Regular cardiac myocyte (primary cell): ENCODE measurements around the gene SNW1. TPM values are rescaled to one million over a fixed set of nuclear protein-coding genes. Genes with fewer than 3 reads are reported as not detected.

Source experiments
- total RNA-seq: library from RNA; depleted of rRNA; stranded (reverse); fragments of >200 nt; gene quantifications from 2 replicates; pipeline ENCODE4 v1.2.3, GENCODE V29; 2014

SNW1 gene
- total RNA-seq = 43.7 and 60.4 TPM in 2 replicates

DNA sequence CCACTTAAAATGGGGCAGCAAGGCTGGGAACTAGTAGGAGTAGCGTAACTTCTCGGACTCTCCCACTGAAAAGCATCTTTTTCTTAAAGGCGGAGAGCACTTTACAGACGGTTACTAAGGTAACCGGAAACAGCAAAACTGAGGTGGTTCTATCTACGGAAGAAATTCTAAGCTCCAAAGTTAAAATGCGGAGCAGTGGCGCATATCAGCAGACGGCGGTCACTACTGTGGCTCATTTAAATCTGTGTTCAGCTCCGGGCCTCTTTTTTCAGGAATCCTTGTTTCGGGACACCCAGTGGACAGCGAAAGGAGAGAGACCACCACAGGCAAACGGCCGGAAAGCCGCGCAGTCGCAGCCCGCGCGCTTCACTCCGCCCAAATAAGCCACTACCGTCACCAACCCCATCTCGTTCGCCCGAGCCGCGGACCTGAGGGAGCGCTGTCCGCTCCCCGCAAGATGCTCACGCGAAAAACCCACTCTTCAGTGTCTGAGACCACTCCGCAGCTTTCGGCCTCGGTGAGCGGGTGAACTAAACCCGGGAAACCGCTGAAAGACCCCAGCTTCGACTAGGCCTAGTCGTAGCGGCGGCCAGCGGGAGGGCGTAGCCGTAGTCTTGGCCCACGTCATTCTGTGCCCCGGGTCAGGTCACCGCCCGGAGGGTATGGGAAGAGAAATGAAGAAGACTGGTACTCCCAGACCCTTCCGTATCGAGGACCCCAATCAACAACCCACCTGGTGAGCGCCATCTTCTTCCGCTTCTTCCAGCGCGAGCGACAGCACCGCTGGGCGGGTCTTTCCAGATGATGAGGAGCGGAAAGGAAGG lies at the start of gene SNW1:
Gene SNW1, minus strand, starts transcription at position 776 of the 824 bp plus-strand sequence. Its CDS starts 29 bp downstream, at position 747.

DNA sequence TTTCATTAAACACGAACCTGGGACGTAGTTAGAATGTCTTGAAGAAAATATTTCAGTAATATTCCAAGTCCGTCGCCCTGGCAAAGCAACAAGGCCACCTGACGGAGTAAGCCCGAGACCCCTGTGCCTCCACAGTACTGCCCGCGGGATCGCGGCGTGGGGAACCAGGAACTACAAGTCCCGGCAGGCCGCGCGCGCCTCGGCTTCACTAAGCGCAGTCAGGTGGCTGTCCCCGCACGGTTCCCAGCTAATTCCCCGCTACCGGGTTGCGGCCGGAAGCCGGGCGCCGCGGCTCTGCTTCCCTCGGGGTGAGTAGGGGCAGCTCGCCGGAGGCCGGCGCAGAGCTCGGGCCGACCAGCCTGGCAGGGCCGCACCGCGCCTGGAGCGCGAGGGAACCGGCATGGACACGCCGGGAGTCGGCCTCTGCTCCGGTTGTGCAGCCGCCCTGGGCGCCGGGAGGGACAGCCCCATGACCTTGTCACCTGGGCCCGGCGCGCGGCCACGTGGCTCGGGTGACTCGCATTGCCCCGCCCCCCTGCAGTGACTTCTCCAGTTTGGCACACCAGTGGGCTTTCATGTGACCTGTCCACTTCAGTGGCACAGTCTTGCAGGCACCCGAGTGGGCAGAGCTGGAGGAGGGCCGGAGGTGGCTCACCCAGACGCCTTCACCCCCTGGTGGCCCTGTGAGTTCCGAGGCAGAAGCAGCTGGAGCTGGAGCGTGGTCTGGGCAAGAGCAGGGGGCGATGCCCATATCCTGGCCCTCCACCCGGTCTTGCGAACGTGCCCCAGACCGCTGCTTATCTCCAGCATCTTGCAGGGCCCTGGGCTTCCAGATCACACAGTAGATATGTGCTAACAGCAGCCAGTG lies 39.1 kb upstream of the SNW1 start, which contains the start of gene ADCK1:
Gene ADCK1, plus strand, starts transcription at position 247 of the 868 bp plus-strand sequence. CDS start 18,870 bp downstream, outside the sequence.

DNA sequence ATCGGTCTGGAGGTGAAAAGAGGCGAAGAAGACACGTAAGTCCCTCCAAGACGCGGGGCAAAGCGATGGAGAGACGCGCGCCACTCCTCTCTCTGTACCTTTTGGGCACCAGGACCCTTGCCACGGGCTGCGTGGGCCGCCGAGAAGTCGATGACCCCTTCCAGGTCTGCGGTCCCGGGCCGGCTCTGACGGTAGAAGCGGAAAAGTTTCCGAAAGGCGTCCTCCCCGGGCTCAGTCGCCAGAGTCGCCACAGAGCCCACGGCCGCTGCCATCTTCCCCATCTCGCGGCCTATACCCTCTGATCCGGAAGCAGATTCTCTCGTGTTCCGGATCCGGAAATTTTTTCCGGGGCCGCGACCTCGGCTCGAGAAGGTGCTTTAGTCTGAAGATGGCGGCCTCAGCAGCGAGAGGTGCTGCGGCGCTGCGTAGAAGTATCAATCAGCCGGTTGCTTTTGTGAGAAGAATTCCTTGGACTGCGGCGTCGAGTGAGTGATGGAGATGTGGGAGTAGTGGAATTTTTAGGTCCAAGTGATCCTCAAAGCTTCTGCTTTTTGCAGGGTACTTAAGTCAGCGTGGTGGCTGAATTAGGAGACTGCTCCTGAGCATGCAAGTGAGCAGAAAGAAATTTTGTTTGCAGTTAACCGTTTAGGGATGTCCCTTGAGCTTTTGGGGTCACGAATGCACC lies 53.1 kb downstream of the SNW1 start, which contains the start of the genes ALKBH1 and SLIRP:
Gene ALKBH1, minus strand, starts transcription at position 300 of the 685 bp plus-strand sequence. Its CDS starts 19 bp downstream, at position 281.
Gene SLIRP, plus strand, starts transcription at position 380 of the 685 bp plus-strand sequence. Its CDS starts 9 bp downstream, at position 389.

Other genes starting within 250 kb of the SNW1 start
- 30.7 and 46.2 TPM in 2 replicates for gene SPTLC2, start 144.5 kb downstream of the SNW1 start, total RNA-seq
- 8.7 and 9.8 TPM in 2 replicates for gene ALKBH1, start 53.1 kb downstream of the SNW1 start, total RNA-seq
- gene SLIRP, start 53.1 kb downstream of the SNW1 start, total RNA-seq = 114 and 223 TPM in 2 replicates
- 2.9 and 5.4 TPM in 2 replicates for gene ADCK1, start 39.0 kb upstream of the SNW1 start, total RNA-seq